Activated T-cell treated with anti-CD3 and anti-CD28 coated beads for 1 hour (primary cell): ENCODE measurements around the gene MAP3K20.
"Not testable (repeated sequence)": the region's sequence is repeated elsewhere in the genome, so short reads cannot be mapped to it uniquely, and the experiment has no call there.

Source experiments
- DNase-seq: peaks from one replicate; pipeline ENCODE4 v3.0.0-alpha.2; 2020; ENCODE audit warnings: low read depth

Gene MAP3K20

DNA sequence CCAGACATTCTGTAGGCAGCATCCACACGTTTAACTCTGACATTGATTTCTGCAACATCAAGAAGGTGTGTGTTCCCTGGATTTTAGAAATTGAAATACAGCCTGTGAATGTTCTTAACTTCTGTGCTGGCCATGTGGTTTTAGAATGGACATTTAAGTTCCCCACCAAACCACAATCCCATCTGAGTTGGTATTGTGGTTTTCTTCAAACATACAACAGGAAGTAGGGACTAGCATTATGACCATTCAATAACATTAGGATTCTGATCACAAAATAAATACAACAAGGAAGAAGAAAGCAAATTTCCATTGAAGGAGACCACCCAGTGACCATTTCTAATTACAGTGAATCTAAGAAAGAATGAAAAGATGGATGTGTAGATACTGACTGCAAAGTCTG lies 51.2 kb downstream of the MAP3K20 start:
- DNase-seq = no peak

DNA sequence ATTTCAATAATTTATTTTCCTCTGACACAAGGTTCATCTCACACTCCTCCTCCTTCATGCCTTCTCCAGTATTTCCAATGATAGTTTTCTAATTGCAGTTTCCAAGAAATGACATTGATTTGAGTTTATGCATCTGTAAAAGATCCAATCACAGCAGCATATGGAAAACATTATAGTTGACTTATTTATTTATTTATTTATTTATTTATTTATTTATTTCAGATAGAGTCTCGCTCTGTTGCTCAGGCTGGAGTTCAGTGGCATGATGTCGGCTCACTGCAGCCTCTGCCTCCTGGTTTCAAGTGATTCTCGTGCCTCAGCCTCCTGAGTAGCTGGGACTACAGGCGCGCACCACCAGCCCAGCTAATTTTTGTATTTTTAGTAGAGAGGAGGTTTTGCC lies 52.5 kb downstream of the MAP3K20 start:
- not testable (repeated sequence) for DNase-seq

DNA sequence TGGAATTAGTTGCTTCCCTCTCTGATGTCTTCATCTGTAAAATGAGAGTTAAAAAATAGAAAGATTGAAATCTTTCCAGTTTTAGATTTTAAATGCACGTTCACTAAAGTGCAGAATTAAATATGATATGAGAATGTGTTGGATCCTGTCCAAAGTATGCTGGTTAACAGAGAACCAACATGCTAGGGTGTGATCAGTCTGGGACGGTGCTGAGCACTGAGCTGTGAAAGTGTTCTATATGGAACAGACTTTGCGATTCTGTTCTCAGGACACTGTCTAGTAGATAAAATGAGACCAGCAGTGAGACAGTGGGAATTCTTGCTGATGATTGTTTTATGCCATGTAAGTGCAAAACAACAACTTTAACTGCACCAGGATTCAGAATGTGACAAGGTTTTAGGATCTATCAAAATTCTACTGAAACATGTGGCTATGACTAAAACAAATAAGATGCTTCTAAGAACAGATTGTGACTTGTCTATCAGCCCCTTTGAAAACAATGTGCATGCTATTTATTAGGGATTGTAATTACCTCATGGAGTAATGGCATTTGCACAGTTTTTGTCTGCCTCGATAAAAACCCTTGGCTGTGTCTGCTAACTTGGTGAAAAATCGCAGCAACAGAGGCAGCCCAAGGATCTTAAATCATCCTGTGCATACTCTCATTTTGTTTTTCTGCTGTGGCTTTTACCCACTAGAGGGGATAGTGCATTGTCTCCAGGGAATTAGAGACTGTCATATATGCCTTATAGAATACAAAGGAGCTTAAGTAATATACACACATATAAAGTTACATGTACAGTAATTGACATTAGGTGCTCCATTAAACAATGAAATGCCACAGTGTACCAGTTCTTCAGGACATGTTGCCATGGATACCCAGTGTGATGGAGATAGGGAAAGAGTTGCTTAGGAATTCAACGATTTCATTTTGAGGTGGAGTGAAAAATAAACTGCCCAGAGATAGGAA lies 55.1 kb downstream of the MAP3K20 start:
- no peak for DNase-seq

DNA sequence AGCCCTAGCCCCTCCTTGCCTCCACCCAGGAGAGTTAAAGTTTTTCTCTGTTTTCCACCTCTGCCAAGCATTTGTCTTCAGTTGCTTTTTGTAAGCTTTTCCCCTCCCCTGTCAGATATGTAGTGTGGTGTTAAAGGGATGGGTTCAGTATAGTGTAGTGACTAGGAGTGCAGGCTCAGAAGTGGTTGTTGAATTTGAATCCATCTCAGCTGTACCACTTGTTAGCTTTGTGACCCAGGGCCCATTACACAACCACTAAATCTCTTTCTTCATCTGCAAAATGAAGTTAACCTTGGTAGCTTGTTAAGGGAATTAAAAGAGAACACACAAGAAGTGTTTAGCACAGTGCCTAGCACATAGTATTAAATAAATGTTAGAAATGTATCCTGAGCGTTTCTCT lies 56.9 kb downstream of the MAP3K20 start:
- no peak for DNase-seq

DNA sequence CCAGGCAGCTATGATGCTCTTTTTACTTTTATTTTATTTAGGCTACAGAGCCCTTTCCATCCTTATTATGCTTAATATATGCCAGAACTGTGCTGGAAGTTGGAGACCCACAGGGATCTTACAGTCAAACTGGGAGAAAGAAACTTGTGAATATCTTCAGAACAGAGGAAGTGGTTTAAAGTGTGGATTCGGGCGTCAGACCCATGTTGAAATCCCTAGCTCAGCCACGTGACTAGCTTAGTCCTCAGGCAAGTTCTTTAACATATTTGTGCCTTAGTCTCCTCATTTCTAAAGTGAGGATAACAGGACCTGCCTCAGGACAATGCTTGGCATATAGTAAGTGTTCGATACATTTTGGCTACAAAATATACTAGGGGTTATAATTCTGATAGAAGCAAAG lies 59.1 kb downstream of the MAP3K20 start:
- DNase-seq = no peak

DNA sequence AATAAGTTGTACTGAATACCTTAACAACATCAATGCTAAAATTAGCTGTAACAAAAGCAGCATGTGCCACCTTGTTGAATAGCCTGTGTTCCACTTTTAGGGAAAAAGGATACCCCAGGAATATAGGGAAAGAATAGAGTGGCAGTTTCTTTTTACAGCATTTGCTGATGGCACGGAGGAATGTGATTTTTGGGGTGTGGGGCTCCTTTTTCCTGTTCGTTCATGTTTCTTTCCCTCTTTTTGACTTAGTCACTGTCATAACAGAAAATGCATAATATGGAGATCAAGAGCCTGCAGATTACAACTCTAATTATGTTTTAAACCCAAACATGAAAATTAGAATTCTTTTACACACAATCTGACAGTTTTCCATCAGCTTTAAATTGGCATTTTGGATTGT lies 60.4 kb downstream of the MAP3K20 start:
- DNase-seq = no peak

DNA sequence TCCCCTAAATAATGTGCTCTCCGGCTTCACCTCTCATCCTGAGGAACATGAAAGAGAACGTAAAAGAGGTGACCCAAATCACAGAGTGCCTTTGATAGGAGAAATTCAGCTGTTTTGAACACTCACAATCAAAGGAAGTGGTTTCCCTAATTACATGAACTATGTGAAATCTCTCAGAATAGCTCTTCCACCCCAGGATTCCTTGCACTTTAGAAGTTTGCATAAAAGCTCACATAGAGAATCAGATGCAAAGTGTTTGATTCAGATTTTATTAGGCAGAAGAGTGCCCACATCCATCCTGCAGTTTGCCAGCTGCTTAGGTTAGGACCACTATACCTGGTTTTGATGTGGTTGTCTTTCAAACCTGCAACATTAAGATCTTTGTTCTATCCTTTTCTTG lies 61.0 kb downstream of the MAP3K20 start:
- DNase-seq = no peak

DNA sequence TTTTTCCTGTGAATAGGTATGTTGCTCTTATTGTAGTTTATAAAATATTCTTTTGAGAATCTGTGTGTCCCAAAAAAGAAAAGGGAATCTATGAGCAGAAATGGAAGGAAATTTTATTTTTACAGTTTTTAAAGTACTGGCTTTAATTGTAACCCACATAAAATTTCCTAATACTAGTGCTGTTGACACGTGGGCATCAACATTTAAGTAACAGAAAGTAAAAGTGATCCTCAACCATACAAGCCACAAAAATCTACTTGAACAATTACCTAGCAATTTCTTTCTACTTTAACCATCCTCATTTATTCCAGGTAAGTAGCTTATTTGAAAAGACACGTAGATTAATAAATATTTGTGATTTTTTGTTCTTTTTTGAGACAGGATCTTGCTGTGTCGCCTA lies 62.0 kb downstream of the MAP3K20 start:
- no peak for DNase-seq

DNA sequence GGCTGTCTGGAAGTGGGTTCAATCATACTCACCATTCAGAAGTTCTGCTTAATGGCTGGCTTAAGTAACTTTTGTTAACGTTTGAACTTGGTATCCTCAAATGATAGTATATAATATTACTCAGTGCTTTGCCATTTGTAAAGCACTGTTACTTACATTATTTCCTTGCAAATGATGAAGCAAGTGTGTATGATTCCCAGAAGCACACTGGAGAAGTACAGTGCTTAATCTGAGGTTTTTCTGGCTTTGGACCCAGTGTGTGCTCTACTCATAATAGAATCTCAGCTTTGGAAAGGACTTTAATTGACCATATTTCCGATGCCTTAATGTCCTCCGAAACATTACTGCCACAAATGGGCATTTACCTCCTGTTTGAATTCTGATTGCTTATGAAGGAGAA lies 63.3 kb downstream of the MAP3K20 start:
- DNase-seq = no peak

DNA sequence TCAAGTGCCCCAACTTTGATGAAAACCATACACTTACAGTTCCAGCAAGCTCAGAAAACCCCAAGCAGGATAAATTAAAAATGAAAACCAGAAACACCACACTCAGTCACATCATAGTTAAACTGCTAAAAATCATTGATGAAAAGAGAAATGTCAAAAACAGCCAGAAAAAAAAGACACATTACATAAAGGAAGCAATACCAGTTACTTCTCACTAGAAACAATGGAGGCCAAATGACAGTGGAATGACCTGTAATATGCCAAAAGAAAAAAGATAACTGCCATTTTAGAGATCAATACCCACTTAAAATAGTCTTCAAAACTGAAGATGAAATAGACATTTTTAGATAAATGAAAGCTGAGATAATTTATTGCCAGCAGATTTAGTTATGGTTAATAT lies 66.0 kb downstream of the MAP3K20 start:
- no peak for DNase-seq

DNA sequence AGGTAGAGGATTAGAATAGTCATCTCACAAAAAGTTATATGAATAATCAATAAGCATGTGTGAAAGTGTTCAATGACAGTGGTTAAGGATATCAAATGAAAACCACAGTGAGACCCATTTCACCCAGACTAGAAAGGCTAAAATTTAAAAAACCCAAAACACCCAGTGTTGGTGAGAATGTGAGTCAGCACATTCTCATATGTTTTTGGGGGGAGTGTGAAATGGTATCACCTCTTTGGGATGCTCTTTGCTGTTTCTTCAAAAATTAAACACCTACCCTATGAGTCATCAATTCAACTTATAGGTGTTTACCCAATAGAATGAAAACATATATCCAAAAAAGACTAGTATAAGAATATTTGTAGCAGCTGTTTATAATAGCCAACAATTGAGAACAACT lies 69.8 kb downstream of the MAP3K20 start:
- no peak for DNase-seq

DNA sequence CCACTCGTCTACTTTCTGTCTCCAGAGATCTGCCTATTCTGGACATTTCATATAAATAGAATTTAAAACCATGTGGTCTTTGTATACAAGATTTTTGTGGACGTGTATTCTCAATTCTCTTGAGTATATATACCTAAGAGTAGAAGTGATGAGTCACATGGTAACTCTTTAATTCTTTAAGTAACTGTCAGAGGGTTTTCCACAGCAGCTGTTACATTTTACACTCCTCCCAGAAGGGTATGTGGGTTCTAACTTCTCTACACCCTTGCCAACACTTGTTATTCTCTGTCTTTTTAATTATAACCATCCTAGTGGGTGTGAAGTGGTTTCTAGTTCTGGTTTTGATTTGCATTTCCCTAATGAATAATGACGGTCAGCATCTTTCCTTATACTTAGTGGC lies 70.9 kb downstream of the MAP3K20 start:
- no peak for DNase-seq

DNA sequence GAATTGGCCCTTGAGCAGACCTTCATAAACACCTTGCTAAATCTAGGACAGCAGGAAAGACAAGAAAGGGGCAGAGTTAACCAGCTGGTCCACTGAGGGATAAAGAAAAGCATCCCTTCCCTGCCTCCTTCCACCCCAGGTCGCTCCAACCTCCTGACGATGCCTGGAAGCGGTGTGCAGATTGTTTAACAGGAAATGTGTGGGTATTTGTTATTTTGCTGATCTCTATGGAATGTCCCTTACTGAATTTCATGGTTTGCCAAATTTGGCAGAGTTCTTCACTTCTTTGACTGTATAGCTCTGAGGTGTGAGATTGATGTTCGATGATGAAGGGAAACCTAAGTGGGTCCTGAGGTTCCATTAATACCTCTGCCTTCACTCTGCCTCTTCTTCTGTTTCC lies 72.9 kb downstream of the MAP3K20 start:
- no peak for DNase-seq

DNA sequence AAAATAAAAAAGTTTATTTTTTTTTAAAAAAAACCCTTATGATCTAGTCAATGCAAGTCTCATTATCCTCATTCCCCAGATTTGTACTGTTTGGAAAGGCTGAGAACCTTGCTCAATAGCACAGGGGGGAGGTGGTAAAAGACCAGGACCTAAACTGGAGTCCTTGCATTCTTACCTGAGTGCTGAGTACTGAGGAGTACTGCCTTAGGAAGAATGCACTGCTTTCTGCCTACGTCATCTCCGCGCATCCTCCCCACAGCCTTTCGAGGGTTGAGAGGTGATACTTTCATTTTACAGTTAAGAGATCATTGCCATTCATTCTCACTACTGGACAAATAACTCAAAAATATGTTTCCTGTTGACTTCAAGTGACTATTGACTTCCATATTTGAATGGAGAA lies 73.8 kb downstream of the MAP3K20 start:
- no peak for DNase-seq

DNA sequence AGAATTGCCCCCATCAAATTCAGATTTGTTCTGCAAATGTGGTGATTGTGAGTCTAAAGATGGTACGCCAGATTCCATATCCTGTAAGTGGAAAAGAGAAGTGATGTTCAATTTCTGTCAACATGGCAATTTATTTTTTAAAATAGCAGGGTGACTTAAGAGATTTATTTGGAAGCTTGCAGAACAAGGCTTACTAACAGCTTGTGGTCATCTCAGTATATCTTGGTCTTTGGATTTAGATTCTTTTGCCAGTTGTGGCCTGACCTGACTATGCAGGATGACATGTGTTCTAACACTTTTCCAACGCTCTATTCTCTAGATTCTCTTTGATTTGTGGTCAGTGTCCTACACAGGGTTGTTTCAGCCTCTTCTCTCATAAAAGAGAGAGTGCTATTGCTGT lies 74.4 kb downstream of the MAP3K20 start:
- no peak for DNase-seq

DNA sequence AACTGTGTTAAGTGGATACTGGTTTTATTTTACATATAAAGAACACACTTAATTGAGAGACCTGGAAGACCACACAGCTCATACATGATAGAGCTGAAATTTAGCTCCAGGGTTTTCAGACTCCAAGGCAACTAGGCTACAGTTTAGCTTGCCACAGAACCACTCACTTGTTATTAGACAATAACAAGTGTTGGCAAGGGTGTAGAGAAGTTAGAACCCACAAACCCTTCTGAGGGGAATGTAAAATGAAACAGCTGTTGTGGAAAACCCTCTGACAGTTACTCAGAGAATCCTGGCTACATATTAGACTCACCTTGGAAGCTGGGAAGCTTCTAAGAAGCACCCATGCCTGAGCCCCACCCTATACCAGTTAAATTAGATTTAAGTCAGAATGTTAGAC lies 75.3 kb downstream of the MAP3K20 start:
- DNase-seq = no peak

DNA sequence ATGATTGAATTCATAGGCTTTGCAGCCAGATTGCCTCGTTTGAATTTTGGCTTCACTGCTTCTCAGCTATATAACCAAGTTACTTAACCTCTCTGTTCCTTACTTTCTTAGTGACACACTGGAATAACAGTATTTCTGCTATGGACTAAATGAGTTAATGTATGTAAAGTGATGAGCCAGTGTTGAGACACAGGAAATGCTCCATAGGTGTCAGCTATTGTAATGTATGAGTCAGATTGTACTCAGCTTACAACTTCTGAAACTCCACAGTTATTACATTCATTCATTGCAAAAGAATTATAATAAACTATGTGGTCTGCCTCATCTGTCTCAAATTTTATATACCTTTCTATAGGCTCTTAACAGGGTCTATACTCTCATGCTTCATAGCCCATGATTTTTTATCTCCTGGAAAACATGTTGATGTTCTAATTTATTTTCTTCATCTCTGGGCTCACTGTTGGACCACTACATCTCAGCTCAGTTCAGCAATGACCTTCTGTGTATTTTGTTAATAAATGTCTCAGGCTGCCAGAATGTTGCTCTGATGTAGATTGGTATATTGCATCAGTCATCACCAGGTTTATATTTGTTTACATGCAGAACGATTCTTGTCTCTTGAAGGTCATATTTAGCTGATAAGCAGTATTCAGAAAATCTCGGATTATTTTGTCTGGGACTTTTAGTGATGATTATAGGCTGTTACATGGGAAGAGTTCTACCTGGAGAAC lies 76.2 kb downstream of the MAP3K20 start:
- DNase-seq = no peak

DNA sequence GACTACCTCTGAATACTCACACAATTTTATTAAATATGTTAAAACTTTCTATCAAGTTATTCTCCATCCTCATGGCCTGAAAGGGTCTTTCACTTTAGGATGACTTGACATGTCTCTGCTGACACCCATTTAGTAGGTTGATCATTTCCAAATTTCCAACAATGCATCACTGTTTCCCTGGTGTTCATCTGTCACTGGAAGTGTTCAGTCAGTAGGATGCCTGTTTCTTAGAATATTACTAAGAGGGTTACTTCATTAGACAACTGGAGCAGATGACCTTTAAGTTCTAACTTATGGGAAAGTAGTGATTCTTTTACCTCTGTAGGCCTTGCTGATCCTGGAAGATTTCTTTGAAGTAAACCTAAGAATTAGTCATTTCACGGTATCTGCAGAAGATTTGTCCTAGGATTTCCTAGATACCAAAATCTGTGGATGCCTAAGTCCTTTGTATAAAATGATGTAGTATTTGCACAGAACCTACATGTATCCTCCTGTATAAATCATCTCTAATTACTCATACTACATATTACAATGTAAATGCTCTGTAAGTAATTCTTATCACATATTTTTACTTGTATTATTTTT lies 77.7 kb downstream of the MAP3K20 start:
- DNase-seq = no peak

DNA sequence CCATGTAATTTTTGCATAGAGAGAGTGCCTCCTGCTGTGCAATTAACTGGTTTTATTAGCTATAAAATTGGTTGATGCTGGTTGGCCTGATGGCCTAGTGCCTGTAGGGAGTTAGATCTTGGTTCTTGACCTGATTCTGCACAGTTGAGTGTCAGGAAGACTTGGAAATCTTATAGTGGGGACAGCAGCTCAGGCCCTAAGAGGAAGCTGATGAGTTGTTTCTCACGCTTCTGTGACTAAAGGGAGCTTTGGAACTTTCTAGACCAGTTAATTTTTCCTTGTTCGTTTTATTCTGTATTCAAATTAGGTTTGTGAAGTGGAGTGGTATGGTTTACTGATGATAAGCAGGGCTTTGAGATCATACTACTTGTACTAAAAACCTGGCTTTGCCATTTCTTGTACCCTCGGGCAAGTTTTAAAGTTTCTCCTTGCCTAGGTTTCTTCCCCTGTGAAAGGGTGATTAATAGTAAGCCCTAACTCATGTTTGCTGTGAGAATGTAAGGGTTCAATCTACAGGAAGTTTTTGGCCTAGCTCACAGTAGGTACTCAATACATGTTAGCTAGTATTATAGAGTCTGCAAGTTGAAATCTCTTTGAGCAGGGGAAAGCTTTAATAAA lies 82.1 kb downstream of the MAP3K20 start:
- no peak for DNase-seq

DNA sequence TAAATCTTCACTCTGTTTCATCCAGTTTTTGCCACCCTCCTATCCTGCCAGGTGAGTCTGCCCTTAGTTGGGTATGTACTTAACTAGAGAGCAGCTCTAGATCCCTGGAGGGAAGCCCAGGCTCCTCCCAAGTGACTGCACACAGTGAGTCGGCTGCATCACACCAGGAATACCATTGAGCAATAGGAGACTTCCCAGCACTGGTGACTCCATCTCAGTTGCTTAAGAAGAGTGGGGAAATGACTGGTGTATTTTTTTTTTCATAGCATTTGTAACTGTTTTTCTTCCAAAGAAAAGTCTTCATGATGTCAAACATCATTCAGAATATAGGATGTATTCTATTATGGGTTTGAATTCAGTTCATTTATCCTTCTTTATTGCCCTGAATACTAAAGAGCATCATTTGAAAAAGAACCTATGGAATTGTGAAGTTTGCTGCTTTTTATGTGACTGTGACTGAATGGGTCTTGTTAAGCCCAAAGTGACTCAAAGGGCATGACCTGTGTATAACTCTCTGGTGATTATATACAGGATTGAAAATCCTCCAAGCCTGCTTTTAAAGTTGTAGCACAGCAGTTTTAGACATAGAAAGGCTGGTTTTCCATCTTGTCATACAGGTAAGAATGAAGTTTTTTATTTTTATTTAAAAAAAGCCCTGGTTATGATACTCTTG lies 84.3 kb downstream of the MAP3K20 start:
- no peak for DNase-seq

DNA sequence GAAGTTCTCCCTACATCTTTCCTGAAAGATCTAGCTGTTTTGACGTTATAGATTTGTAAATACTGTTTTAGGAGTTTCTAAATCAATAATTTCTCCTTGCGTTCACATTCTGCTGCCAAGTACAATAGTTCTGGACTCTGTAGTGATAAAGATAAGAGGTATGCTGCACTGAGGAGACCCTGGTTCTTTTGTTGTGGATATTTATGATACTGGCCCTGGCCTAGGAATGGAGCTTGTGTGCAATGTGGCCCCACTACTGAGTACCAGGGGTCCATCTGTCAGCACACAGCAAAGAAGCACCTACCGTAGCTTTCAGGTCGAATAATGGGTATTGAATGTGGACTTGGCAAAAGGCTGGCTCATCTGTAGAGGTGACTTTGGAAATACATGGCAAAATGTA lies 85.0 kb downstream of the MAP3K20 start:
- no peak for DNase-seq

DNA sequence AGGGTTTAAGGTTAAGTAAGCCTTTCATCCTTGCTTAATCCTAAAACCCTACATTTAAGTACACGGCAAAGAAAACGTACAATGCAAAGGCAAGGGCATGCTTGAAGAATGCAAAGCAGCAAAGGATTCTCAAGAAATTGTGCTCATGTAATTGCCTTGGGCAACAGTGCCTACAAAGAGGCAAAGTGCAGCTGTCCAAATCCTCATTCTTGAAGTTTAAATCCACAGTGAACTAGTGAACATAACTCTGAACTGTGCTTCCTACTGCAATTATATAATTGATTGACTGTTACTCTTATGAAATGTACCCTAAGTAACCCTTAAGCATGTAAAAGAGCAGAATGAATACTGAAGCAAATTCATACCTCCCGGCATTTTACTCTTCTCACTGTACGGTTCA lies 85.4 kb downstream of the MAP3K20 start:
- DNase-seq = no peak
